D341Med (cell line): ENCODE measurements around the gene DHX36.

Experiments
- DNase-seq: peaks from one replicate; pipeline ENCODE4 v3.0.0; 2012; ENCODE audit warnings: low spot score

Gene DHX36

GRCh38 chr3:154224866-154225265 is 99.4 kb downstream of the DHX36 start:
- no peak for DNase-seq

GRCh38 chr3:154224366-154224765 is 99.9 kb downstream of the DHX36 start:
- DNase-seq = no peak

GRCh38 chr3:154223519-154223918 is 100.8 kb downstream of the DHX36 start:
- DNase-seq = no peak
